ENCODE data around the gene PPP1R3D. TPM values are rescaled to one million over a fixed set of nuclear protein-coding genes. Genes with fewer than 3 reads are reported as not detected.
"Not testable (repeated sequence)": the region's sequence is repeated elsewhere in the genome, so short reads cannot be mapped to it uniquely, and the experiment has no call there.

Gene PPP1R3D
- total RNA-seq, 3 donors from 2014 or later: 5.9 to 10.8 (median 6.8) TPM

DNA sequence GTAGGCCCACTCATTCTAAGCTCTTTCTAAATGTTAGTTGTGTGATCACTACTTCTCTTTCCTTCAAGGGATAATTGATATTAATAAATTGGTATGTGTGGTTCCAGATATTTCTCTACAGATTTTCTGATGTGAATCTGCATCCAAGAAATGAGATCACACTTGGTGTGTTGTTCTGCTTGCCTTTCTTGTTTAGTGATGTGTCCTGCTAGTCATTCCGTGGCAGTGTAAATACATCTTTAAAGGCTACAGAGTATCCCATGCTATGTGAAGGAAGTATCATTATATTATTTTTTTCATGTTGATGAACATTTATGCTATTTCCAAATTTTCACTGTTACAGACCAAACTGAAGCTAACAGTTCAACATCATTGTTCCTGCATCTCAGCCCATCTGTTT, 31.3 kb upstream of the PPP1R3D start:
- no peaks in the 10 kb centered on the region for H3K9me3 ChIP-seq
- no peak overlapping the region for H3K4me3 ChIP-seq
- TF ChIP-seq, protein P1, sequence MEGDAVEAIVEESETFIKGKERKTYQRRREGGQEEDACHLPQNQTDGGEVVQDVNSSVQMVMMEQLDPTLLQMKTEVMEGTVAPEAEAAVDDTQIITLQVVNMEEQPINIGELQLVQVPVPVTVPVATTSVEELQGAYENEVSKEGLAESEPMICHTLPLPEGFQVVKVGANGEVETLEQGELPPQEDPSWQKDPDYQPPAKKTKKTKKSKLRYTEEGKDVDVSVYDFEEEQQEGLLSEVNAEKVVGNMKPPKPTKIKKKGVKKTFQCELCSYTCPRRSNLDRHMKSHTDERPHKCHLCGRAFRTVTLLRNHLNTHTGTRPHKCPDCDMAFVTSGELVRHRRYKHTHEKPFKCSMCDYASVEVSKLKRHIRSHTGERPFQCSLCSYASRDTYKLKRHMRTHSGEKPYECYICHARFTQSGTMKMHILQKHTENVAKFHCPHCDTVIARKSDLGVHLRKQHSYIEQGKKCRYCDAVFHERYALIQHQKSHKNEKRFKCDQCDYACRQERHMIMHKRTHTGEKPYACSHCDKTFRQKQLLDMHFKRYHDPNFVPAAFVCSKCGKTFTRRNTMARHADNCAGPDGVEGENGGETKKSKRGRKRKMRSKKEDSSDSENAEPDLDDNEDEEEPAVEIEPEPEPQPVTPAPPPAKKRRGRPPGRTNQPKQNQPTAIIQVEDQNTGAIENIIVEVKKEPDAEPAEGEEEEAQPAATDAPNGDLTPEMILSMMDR (IDR thresholded peaks at IDR 0.05): no peak
- intact Hi-C loops (cut with DNase I, micrococcal nuclease): no loop called here
- DNase-seq (no peak), ATAC-seq (no peak)
- H3K4me1 ChIP-seq (ENCODE audit: low read depth): no peaks in the 10 kb centered on the region
- no peaks in the 10 kb centered on the region for H3K36me3 ChIP-seq (ENCODE audit: low read depth)

DNA sequence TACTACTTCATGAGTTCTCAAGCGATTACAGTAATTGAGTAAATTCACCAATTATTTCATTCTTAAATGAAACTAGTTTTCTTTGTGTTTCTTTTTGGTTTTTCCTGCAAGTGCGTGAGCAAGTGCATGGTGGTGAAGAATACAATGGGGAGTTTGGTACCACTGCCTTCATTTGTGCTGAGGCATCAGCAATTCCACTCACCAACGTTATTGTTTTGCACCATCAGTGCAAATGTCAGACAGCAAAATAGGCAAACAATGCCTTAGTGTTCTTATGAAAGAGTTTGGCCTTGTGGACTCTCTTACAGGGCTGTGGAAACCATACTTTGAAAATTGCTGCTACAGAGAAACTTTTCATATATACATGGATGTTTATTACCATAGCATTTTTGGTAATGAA, 26.3 kb upstream of the PPP1R3D start:
- TF ChIP-seq, protein P1 (IDR thresholded peaks at IDR 0.05): no peak
- Histone ChIP-seq H3K4me1 (ENCODE audit: low read depth) (no peaks in the 10 kb centered on the region), H3K9me3 (no peaks in the 10 kb centered on the region), H3K36me3 (ENCODE audit: low read depth) (no peaks in the 10 kb centered on the region), H3K4me3 (no peak overlapping the region)
- DNase-seq: no peak
- ATAC-seq: no peak
- intact Hi-C loops (cut with DNase I, micrococcal nuclease): no loop called here

DNA sequence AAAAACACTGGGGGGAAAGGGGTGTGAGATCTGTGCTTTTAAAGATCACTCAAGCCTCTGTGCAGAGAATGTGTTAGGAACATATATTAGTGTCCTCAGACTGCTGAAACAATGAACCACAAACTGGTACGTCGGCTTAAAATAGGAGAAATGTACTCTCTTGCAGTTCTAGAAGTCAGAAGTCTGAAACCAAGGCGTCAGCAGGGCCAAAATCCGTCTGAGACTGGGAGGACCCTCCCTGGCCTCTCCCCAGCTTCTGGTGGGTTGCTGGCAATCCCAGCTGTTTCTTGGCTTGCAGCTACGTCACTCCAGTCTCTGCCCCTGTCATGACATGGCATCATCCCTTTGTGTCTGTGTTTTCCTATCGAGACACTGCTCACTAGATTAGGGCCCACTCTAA, 22.1 kb upstream of the PPP1R3D start:
- Histone ChIP-seq H3K9me3 (no peaks in the 10 kb centered on the region), H3K4me3 (no peak overlapping the region), H3K4me1 (ENCODE audit: low read depth) (no peaks in the 10 kb centered on the region), H3K36me3 (ENCODE audit: low read depth) (no peaks in the 10 kb centered on the region)
- TF ChIP-seq, protein P1 (IDR thresholded peaks at IDR 0.05): no peak
- intact Hi-C loops (cut with DNase I, micrococcal nuclease): no loop called here
- no peak for DNase-seq
- no peak for ATAC-seq

DNA sequence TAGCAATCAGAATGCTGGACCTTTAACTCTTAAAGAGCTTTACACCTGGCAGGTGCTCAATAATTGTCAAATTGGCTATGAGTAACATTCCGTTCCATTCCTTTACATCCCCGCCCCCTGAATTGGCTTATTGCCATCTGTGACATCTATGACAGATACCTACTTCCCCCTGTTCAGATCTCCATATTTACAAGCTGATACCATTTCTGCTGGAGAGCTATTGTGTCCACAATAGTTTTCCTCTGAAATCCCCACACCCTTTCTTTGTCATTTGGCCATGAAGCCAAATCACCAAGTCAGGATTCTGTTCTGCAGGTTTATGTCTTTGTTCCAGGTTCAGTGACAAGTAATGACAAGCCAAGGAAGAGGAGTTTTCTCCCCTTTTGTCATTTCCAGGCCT, 21.3 kb upstream of the PPP1R3D start:
- Histone ChIP-seq H3K4me1 (ENCODE audit: low read depth) (no peaks in the 10 kb centered on the region), H3K36me3 (ENCODE audit: low read depth) (no peaks in the 10 kb centered on the region), H3K4me3 (no peak overlapping the region), H3K9me3 (no peaks in the 10 kb centered on the region)
- intact Hi-C loops (cut with DNase I, micrococcal nuclease): no loop called here
- DNase-seq (no peak), ATAC-seq (no peak)
- TF ChIP-seq, protein P1 (IDR thresholded peaks at IDR 0.05): no peak

DNA sequence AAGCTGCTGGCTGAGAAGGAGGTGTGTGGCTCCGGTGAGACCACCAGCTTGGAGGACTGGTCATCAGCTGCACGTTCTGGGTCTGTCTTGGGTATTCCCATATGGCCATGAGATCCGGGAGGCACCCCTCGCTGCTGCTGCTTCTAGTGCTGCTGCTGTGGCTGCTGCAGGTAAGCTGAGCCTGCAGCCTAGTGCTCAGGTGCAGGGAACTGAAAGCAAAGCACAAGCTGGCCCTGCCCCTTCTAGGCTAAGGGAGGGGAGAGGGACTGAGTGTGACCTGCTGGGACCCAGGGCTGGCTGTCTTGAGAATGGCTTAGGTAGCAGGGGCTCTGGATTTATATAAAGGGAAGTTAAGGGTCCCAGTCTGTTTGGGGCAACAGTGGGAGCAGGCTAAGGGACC, 18.5 kb upstream of the PPP1R3D start:
- H3K4me3 ChIP-seq: no peak overlapping the region
- H3K36me3 ChIP-seq (ENCODE audit: low read depth): no peaks in the 10 kb centered on the region
- peak; percentile 25 for ATAC-seq
- H3K9me3 ChIP-seq: no peaks in the 10 kb centered on the region
- TF ChIP-seq, protein P1 (IDR thresholded peaks at IDR 0.05): no peak
- no peak for DNase-seq
- H3K4me1 ChIP-seq (ENCODE audit: low read depth): no peaks in the 10 kb centered on the region
- intact Hi-C loops (cut with DNase I, micrococcal nuclease): no loop called here

DNA sequence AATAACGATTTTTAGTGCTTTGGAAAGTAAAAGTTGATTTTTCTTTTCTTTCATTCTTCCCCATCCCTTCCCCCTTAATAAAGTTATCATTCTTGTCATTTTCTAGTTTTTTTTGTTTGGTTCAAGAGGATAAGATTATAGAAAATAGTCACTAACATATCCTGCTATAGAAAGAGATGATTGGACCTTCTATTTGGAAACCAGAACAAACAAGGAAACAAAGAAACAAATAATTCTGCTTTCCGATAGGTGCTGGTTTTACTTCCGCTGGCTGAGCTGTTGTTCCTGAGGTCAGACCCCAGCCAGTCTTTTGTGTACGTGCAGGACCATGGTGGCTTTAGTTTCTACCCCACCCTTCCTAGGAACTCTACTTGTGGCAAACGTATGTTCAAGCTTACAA, 18.0 kb upstream of the PPP1R3D start, which contains the start of gene CDH26:
Gene CDH26 (plus strand): TSS at position 301 of the 400 bp plus-strand sequence. CDS start 304 bp downstream, outside the sequence.
- Histone ChIP-seq H3K4me1 (ENCODE audit: low read depth) (no peaks in the 10 kb centered on the region), H3K9me3 (no peaks in the 10 kb centered on the region), H3K36me3 (ENCODE audit: low read depth) (no peaks in the 10 kb centered on the region), H3K4me3 (no peak within 1 kb of the TSS)
- TF ChIP-seq, protein P1 (IDR thresholded peaks at IDR 0.05): no peak
- ATAC-seq (no peak), DNase-seq (no peak)
- intact Hi-C loops (cut with DNase I, micrococcal nuclease): no loop called here

DNA sequence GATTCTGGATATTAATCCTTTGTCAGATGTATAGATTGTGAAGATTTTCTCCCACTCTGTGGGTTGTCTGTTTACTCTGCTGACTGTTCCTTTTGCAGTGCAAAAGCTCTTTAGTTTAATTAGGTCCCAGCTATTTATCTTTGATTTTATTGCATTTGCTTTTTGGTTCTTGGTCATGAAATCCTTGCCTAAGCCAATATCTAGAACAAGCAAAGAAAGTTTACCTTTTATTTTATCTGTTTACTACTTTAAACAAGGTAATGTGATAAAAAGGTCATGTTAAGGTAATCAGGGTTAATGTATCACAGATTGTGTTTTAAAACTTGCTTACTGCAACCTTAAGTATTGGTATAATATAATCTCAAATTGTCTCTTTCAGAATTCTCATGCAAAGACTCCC, 17.5 kb upstream of the PPP1R3D start:
- peak; percentile 56 for ATAC-seq
- intact Hi-C loops (cut with DNase I, micrococcal nuclease); H3K4me3 ChIP-seq; H3K4me1 ChIP-seq (ENCODE audit: low read depth); DNase-seq; H3K9me3 ChIP-seq; H3K36me3 ChIP-seq (ENCODE audit: low read depth): not testable (repeated sequence)
